GM19463 (cell line): ENCODE results near the gene SIVA1.

Experiments
- ATAC-seq: cut with Tn5 transposase; IDR thresholded peaks from one replicate; pipeline ENCODE4 v1.9.1; 2021; ENCODE audit warnings: mild to moderate bottlenecking, moderate library complexity; ENCODE audit not compliant: unreplicated experiment

Gene SIVA1

GRCh38 chr14:104770851-104771272 lies 17.9 kb downstream of the SIVA1 start:
- ATAC-seq: no peak

GRCh38 chr14:104771374-104771773 lies 18.4 kb downstream of the SIVA1 start:
- ATAC-seq: no peak

GRCh38 chr14:104771918-104772706 lies 19.2 kb downstream of the SIVA1 start:
- ATAC-seq: no peak

GRCh38 chr14:104772707-104773504 lies 20.0 kb downstream of the SIVA1 start:
- ATAC-seq: no peak

GRCh38 chr14:104773505-104774452 lies 20.8 kb downstream of the SIVA1 start:
- ATAC-seq: no peak

- ATAC-seq: no peak
Measured at GRCh38 chr14:104774453-104775072, 21.6 kb downstream of the SIVA1 start.

- no peak for ATAC-seq
Measured at GRCh38 chr14:104775073-104775489, 22.1 kb downstream of the SIVA1 start.

GRCh38 chr14:104776481-104776880 lies 23.5 kb downstream of the SIVA1 start:
- ATAC-seq: no peak

- no peak for ATAC-seq
Measured at GRCh38 chr14:104776961-104777807, 24.2 kb downstream of the SIVA1 start.

- no peak for ATAC-seq
Measured at GRCh38 chr14:104777808-104778249, 24.9 kb downstream of the SIVA1 start.

GRCh38 chr14:104778694-104779331 lies 25.9 kb downstream of the SIVA1 start:
- no peak for ATAC-seq

- no peak for ATAC-seq
Measured at GRCh38 chr14:104779776-104780512, 27.0 kb downstream of the SIVA1 start.

- no peak for ATAC-seq
Measured at GRCh38 chr14:104780513-104781030, 27.6 kb downstream of the SIVA1 start.

GRCh38 chr14:104781271-104782077 lies 28.5 kb downstream of the SIVA1 start:
- no peak for ATAC-seq

GRCh38 chr14:104782086-104782807 lies 29.3 kb downstream of the SIVA1 start:
- ATAC-seq: no peak

- no peak for ATAC-seq
Measured at GRCh38 chr14:104782808-104783139, 29.8 kb downstream of the SIVA1 start.
